IMR-90 (cell line): ENCODE measurements around the gene FAM118A. TPM values are rescaled to one million over a fixed set of nuclear protein-coding genes. Genes with fewer than 3 reads are reported as not detected.

Experiments
- ATAC-seq: fragments of 200-7000 bp; cut with Tn5 transposase; 2 replicates; pipeline ENCODE4 v1.9.1; 2020; ENCODE audit warnings: low read depth, mild to moderate bottlenecking, moderate library complexity
- BruUV-seq: library from RNA; stranded (reverse); fragments of 400-500 nt; replicated peaks from 2 replicates; lab custom pipeline; 2021; lab: Mats Ljungman, UMichigan
- CTCF ChIA-PET: fragments of 300-600 bp; formaldehyde crosslinking; extraction: SDS; loops from one replicate; lab custom pipeline; 2021; ENCODE audit warnings: antibody characterized with exemption; lab: Yijun Ruan, JAX
- POLR2A ChIA-PET: fragments of 300-600 bp; sonication (Branson Sonifier 250); formaldehyde crosslinking; loops from one replicate; lab custom pipeline; 2022; ENCODE audit warnings: antibody characterized with exemption; ENCODE audit not compliant: unreplicated experiment; lab: Charles Lee
- DNase-seq: peaks from one replicate; pipeline ENCODE4 v3.0.0; 2013
- H2AFZ ChIP-seq: replicated peaks from 2 replicates; pipeline ENCODE3; 2013; ENCODE audit warnings: low read length, mild to moderate bottlenecking; ENCODE audit not compliant: poor library complexity
- H2AK5ac ChIP-seq: 2 replicates; pipeline ENCODE4 v1.6.1; 2013; ENCODE audit warnings: low read depth, low read length, inconsistent platforms
- H2AK9ac ChIP-seq: replicated peaks from 2 replicates; pipeline ENCODE3; 2013; ENCODE audit warnings: mild to moderate bottlenecking, low read depth, low read length, moderate library complexity; ENCODE audit not compliant: poor library complexity
- H2BK120ac ChIP-seq: 2 replicates; pipeline ENCODE4 v1.6.1; 2013; ENCODE audit warnings: low read depth, low read length, inconsistent platforms
- H2BK15ac ChIP-seq: 3 replicates; pipeline ENCODE4 v1.6.1; 2013; ENCODE audit warnings: low read depth, low read length, inconsistent platforms
- H2BK20ac ChIP-seq: 2 replicates; pipeline ENCODE4 v1.6.1; 2013; ENCODE audit warnings: low read depth, mild to moderate bottlenecking, inconsistent platforms, low read length, moderate library complexity
- H2BK5ac ChIP-seq: 2 replicates; pipeline ENCODE4 v1.6.1; 2013; ENCODE audit warnings: mild to moderate bottlenecking, low read depth, low read length, inconsistent platforms; ENCODE audit not compliant: poor library complexity, severe bottlenecking
- H3K14ac ChIP-seq: replicated peaks from 2 replicates; pipeline ENCODE4 v1.6.1; 2013; ENCODE audit warnings: low read depth, low read length, inconsistent platforms
- H3K18ac ChIP-seq: 2 replicates; pipeline ENCODE4 v1.6.1; 2013; ENCODE audit warnings: low read depth, low read length, control low read depth
- H3K23ac ChIP-seq: 2 replicates; pipeline ENCODE4 v1.6.1; 2013; ENCODE audit warnings: low read depth, low read length, inconsistent platforms
- H3K27ac ChIP-seq: 2 replicates; pipeline ENCODE4 v1.5.1; 2013; ENCODE audit warnings: mild to moderate bottlenecking, control low read depth, low read length; ENCODE audit not compliant: insufficient read depth
- H3K27me3 ChIP-seq: 2 replicates; pipeline ENCODE4 v1.6.1; 2013; ENCODE audit warnings: low read length; ENCODE audit not compliant: control insufficient read depth, insufficient read depth
- H3K36me3 ChIP-seq: 2 replicates; pipeline ENCODE4 v1.6.1; 2013; ENCODE audit warnings: low read length, mixed read lengths; ENCODE audit not compliant: control insufficient read depth, insufficient read depth
- H3K4ac ChIP-seq: 2 replicates; pipeline ENCODE4 v1.6.1; 2013; ENCODE audit warnings: low read depth, low read length, inconsistent platforms
- H3K4me1 ChIP-seq: 2 replicates; pipeline ENCODE4 v1.6.1; 2013; ENCODE audit warnings: low read length, mixed read lengths; ENCODE audit not compliant: control insufficient read depth, insufficient read depth
- H3K4me2 ChIP-seq: 2 replicates; pipeline ENCODE4 v1.6.1; 2013; ENCODE audit warnings: low read depth, mild to moderate bottlenecking, control low read depth, low read length, moderate library complexity
- H3K4me3 ChIP-seq: 2 replicates; pipeline ENCODE4 v1.5.1; 2013; ENCODE audit warnings: low read depth, mild to moderate bottlenecking, control low read depth, low read length, moderate library complexity; ENCODE audit not compliant: insufficient read depth
- H3K56ac ChIP-seq: 2 replicates; pipeline ENCODE4 v1.6.1; 2013; ENCODE audit warnings: low read length, inconsistent platforms; ENCODE audit not compliant: insufficient read depth; ENCODE audit errors: extremely low read depth
- H3K79me1 ChIP-seq, 2 experiments: 2 replicates each; pipeline ENCODE4 v1.6.1; 2013; ENCODE audit warnings: low read length in 2 of 2, inconsistent platforms in 1 of 2, low read depth in 1 of 2
- H3K9ac ChIP-seq: 2 replicates; pipeline ENCODE4 v1.6.1; 2013; ENCODE audit warnings: low read depth, low read length, control low read depth
- H3K9me1 ChIP-seq: 2 replicates; pipeline ENCODE4 v1.6.1; 2013; ENCODE audit warnings: low read length, inconsistent platforms; ENCODE audit not compliant: insufficient read depth
- H3K9me3 ChIP-seq: 2 replicates; pipeline ENCODE4 v1.6.1; 2013; ENCODE audit warnings: low read length; ENCODE audit not compliant: control insufficient read depth, insufficient read depth
- H4K20me1 ChIP-seq: 2 replicates; pipeline ENCODE4 v1.6.1; 2013; ENCODE audit warnings: low read length, inconsistent platforms; ENCODE audit not compliant: insufficient read depth
- H4K5ac ChIP-seq: 2 replicates; pipeline ENCODE4 v1.6.1; 2013; ENCODE audit warnings: mild to moderate bottlenecking, low read depth, low read length, control low read depth
- H4K8ac ChIP-seq, 2 experiments: 2 replicates each; pipeline ENCODE4 v1.6.1; 2013; ENCODE audit warnings: low read depth in 2 of 2, low read length in 2 of 2, control low read depth in 1 of 2, inconsistent platforms in 1 of 2
- H4K91ac ChIP-seq: 2 replicates; pipeline ENCODE4 v1.6.1; 2013; ENCODE audit warnings: low read depth, low read length, inconsistent platforms; ENCODE audit not compliant: insufficient read depth
- CHD1 ChIP-seq: IDR thresholded peaks from 2 replicates; pipeline ENCODE4 v1.6.1; 2012; ENCODE audit warnings: low read depth, low read length, improper control_type of control experiment
- FOS ChIP-seq: fragments of 150-350 bp; IDR thresholded peaks from 2 replicates; pipeline ENCODE4 v1.6.1; 2016; ENCODE audit warnings: low read depth, low read length
- MAFK ChIP-seq: IDR thresholded peaks from 2 replicates; pipeline ENCODE4 v1.6.1; 2012; ENCODE audit warnings: low read depth, low read length, improper control_type of control experiment
- MAZ ChIP-seq: IDR thresholded peaks from 2 replicates; pipeline ENCODE4 v1.6.1; 2012; ENCODE audit warnings: low read depth, mild to moderate bottlenecking, low read length, improper control_type of control experiment, moderate library complexity, borderline replicate concordance
- MXI1 ChIP-seq: IDR thresholded peaks from 2 replicates; pipeline ENCODE4 v1.6.1; 2012; ENCODE audit warnings: low read depth, mild to moderate bottlenecking, low read length, moderate library complexity, borderline replicate concordance
- NFE2L2 ChIP-seq: fragments of 150-350 bp; IDR thresholded peaks from 2 replicates; pipeline ENCODE4 v1.6.1; 2016; ENCODE audit warnings: low read depth, mild to moderate bottlenecking, low read length
- POLR2A ChIP-seq: IDR thresholded peaks from 2 replicates; pipeline ENCODE4 v1.6.1; 2012; ENCODE audit warnings: mild to moderate bottlenecking, low read depth, low read length
- RCOR1 ChIP-seq: IDR thresholded peaks from 2 replicates; pipeline ENCODE4 v1.6.1; 2012; ENCODE audit warnings: mild to moderate bottlenecking, low read length, improper control_type of control experiment; ENCODE audit not compliant: insufficient replicate concordance
- SMC3 ChIP-seq: fragments of 150-350 bp; IDR thresholded peaks from 2 replicates; pipeline ENCODE4 v1.6.1; 2016; ENCODE audit warnings: low read depth, mild to moderate bottlenecking, antibody characterized with exemption, low read length, moderate library complexity
- USF2 ChIP-seq: fragments of 150-350 bp; IDR thresholded peaks from 2 replicates; pipeline ENCODE4 v1.6.1; 2017; ENCODE audit warnings: mild to moderate bottlenecking, antibody characterized with exemption, low read length, low read depth
- WGBS, 2 experiments: methylation state at CpG; one replicate each; pipeline versions ENCODE4 v1.1.5 to v1.1.7; 2013; ENCODE audit warnings: missing lambda C conversion rate in 2 of 2; ENCODE audit not compliant: insufficient read length in 1 of 2; ENCODE audit errors: extremely low coverage in 2 of 2; 5-methylcytosine and 5-hydroxymethylcytosine counted together
- dilution Hi-C: fragments of 300-500 bp; cut with HindIII; formaldehyde crosslinking; loops from one replicate; pipeline ENCODE4 v1.14.3; 2018; ENCODE audit warnings: low sequenced_read_pairs; ENCODE audit not compliant: unreplicated experiment
- in situ Hi-C: fragments of 300-500 bp; cut with MboI; formaldehyde crosslinking; loops from 3 replicates; pipeline ENCODE4 v1.14.3; 2019; ENCODE audit warnings: low sequenced_read_pairs, inconsistent platforms, mixed read lengths
- intact Hi-C: fragments of 100-400 bp; cut with micrococcal nuclease; formaldehyde crosslinking; loops from 2 replicates; pipeline ENCODE4 v1.10.0; 2022
- polyA plus RNA-seq, 3 experiments: library from polyadenylated mRNA; depleted of rRNA; stranded (reverse); fragments of >200 nt; gene quantifications; 2 replicates each; pipeline ENCODE4 v1.2.3, GENCODE V29; 2012; ENCODE audit warnings: low replicate concordance in 1 of 3
- total RNA-seq: library from RNA; depleted of rRNA; stranded (reverse); fragments of >200 nt; gene quantifications from 2 replicates; pipeline ENCODE4 v1.2.3, GENCODE V29; 2012
- TF ChIP-seq, protein P1 (sequence below): fragments of 150-350 bp; IDR thresholded peaks from 2 replicates; pipeline ENCODE4 v1.6.1; 2016; ENCODE audit warnings: low read depth, mild to moderate bottlenecking, low read length, moderate library complexity, borderline replicate concordance

The FAM118A gene
- total and polyA plus RNA-seq, 2 of the 4 experiments (the other 2 are of a cell fraction), result 20.6 to 95.6 TPM

DNA sequence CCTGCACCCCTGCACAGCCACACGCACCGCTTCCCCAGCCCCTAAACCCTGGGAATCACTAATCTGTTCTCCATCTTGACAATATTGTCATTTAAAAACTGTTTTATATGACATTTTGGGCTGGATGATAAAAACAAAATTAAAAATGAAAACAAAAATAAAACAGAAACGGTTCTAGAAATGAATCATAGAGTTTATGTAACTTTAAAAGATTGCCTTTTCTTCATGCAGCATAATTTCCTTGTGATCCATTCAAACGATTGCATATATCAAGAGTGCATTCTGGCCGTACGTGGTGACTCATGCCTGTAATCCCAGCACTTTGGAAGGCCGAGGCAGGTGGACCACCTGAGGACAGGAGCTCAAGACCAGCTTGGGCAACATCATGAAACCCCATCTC, 6.6 kb upstream of the FAM118A start:
- Histone ChIP-seq H3K27me3 (no peaks in the 10 kb centered on the region), H2AK9ac (peak overlapping the region; percentile 42), H3K9me1 (no peaks in the 10 kb centered on the region), H3K4ac (no peak overlapping the region; the same call in 1 of the 2 replicates), H3K4me1 (0 out of 2 replicates have a peak, but pooled peaks cover 2% of the 10 kb centered on the region), H3K9me3 (no peaks in the 10 kb centered on the region), H3K36me3 (no peaks in the 10 kb centered on the region), H2AK5ac (peak overlapping the region; percentile 54; the same call in 1 of the 2 replicates), H3K27ac (no peak overlapping the region), H3K23ac (no peak overlapping the region), H3K56ac (no peak overlapping the region), H2BK5ac (no peak overlapping the region), H3K79me1 (no peaks in the 10 kb centered on the region), H2BK120ac (peak overlapping the region; percentile 45; the same call in 1 of the 2 replicates), H4K8ac (no peak overlapping the region), H4K20me1 (no peaks in the 10 kb centered on the region), H2BK15ac (peak overlapping the region; percentile 67; the same call in 2 of the 3 replicates), H3K4me3 (no peak overlapping the region), H3K14ac (no peak overlapping the region), H3K18ac (no peak overlapping the region), H2AFZ (no peak overlapping the region), H3K9ac (no peak overlapping the region), H4K5ac (no peak overlapping the region), H4K91ac (no peak overlapping the region), H3K4me2 (no peak overlapping the region), H2BK20ac (no peak overlapping the region)
- intact Hi-C loops (no loop called here), in situ Hi-C loops (no loop called here), dilution Hi-C loops (no loop called here)
- CTCF ChIA-PET, result no interaction called here
- ATAC-seq (no peak), DNase-seq (no peak)
- POLR2A ChIA-PET, result no interaction called here
- TF ChIP-seq SMC3 (no peak), CHD1 (no peak), RCOR1 (no peak), MAZ (no peak), MAFK (no peak), USF2 (no peak), POLR2A (no peak), FOS (no peak), NFE2L2 (no peak), MXI1 (no peak)
- TF ChIP-seq, protein P1, sequence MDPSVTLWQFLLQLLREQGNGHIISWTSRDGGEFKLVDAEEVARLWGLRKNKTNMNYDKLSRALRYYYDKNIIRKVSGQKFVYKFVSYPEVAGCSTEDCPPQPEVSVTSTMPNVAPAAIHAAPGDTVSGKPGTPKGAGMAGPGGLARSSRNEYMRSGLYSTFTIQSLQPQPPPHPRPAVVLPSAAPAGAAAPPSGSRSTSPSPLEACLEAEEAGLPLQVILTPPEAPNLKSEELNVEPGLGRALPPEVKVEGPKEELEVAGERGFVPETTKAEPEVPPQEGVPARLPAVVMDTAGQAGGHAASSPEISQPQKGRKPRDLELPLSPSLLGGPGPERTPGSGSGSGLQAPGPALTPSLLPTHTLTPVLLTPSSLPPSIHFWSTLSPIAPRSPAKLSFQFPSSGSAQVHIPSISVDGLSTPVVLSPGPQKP, result no peak
- 92% methylated on average over 2 of the region's 7 CpGs; no CpG with 5 or more reads in 1 of the 2 experiments for WGBS, 2 experiments
- no TSS peak for BruUV-seq
